MM.1S (cell line): ENCODE measurements around the gene P2RX5.

Experiments
- DNase-seq: peaks from one replicate; pipeline ENCODE4 v3.0.0-alpha.2; 2015
- H2AFZ ChIP-seq: fragments of 300-600 bp; sonication (generic); 2 replicates; pipeline ENCODE4 v1.6.0; 2016; ENCODE audit warnings: antibody characterized with exemption, low read length
- H3F3A ChIP-seq: fragments of 300-600 bp; sonication (generic); 2 replicates; pipeline ENCODE4 v1.6.1; 2016; ENCODE audit warnings: mild to moderate bottlenecking, antibody characterized with exemption, low read length, moderate library complexity, mixed read lengths; ENCODE audit not compliant: insufficient read depth
- H3K27ac ChIP-seq: fragments of 300-600 bp; sonication (generic); 2 replicates; pipeline ENCODE4 v1.5.1; 2016; ENCODE audit warnings: mild to moderate bottlenecking, low read length
- H3K27me3 ChIP-seq: fragments of 300-600 bp; sonication (generic); replicated peaks from 2 replicates; pipeline ENCODE4 v1.6.0; 2016; ENCODE audit warnings: low read length; ENCODE audit not compliant: insufficient read depth
- H3K36me3 ChIP-seq: fragments of 300-600 bp; sonication (generic); replicated peaks from 2 replicates; pipeline ENCODE4 v1.6.1; 2016; ENCODE audit warnings: mild to moderate bottlenecking, low read length, mixed read lengths; ENCODE audit not compliant: insufficient read depth
- H3K4me1 ChIP-seq: fragments of 300-600 bp; sonication (generic); 2 replicates; pipeline ENCODE4 v1.6.1; 2016; ENCODE audit warnings: low read length, mixed read lengths
- H3K4me2 ChIP-seq: fragments of 300-600 bp; sonication (generic); 2 replicates; pipeline ENCODE4 v1.6.0; 2016; ENCODE audit warnings: low read depth, low read length
- H3K4me3 ChIP-seq: fragments of 300-600 bp; sonication (generic); 2 replicates; pipeline ENCODE4 v1.5.1; 2016; ENCODE audit warnings: low read length, mixed read lengths
- H3K79me2 ChIP-seq: fragments of 300-600 bp; sonication (generic); 2 replicates; pipeline ENCODE4 v1.6.1; 2016; ENCODE audit warnings: mixed run types, low read length, mixed read lengths
- H3K9ac ChIP-seq: fragments of 300-600 bp; sonication (generic); 2 replicates; pipeline ENCODE4 v1.6.1; 2016; ENCODE audit warnings: low read length, mixed read lengths
- H3K9me2 ChIP-seq: fragments of 300-600 bp; sonication (generic); replicated peaks from 2 replicates; pipeline ENCODE4 v1.6.1; 2016; ENCODE audit warnings: mild to moderate bottlenecking, low read length, mixed read lengths; ENCODE audit not compliant: insufficient read depth
- H3K9me3 ChIP-seq: fragments of 300-600 bp; sonication (generic); replicated peaks from 2 replicates; pipeline ENCODE4 v1.6.1; 2016; ENCODE audit warnings: mild to moderate bottlenecking, low read length, mixed read lengths; ENCODE audit not compliant: insufficient read depth
- H4K20me1 ChIP-seq: fragments of 300-600 bp; sonication (generic); 2 replicates; pipeline ENCODE4 v1.6.1; 2016; ENCODE audit warnings: mild to moderate bottlenecking, low read length, moderate library complexity, mixed read lengths; ENCODE audit not compliant: insufficient read depth
- CTCF ChIP-seq: fragments of 300-600 bp; sonication (generic); IDR thresholded peaks from 2 replicates; pipeline ENCODE4 v1.5.1; 2016; ENCODE audit warnings: antibody characterized with exemption, low read length, mixed read lengths
- EZH2 ChIP-seq: fragments of 300-600 bp; sonication (generic); optimal IDR thresholded peaks from 2 replicates; pipeline ENCODE3; 2017; ENCODE audit warnings: low read depth, mild to moderate bottlenecking, antibody characterized with exemption, low read length, mixed read lengths
- EZH2phosphoT487 ChIP-seq: fragments of 300-600 bp; sonication (generic); IDR thresholded peaks from 2 replicates; pipeline ENCODE4 v1.6.1; 2018; ENCODE audit warnings: antibody characterized with exemption, low read length

Gene P2RX5

GRCh38 chr17:3667366-3668278, 28.3 kb downstream of the P2RX5 start:
- peak overlapping the region; percentile 64; the same call in 1 of the 2 replicates for H3K9ac ChIP-seq
- no peaks in the 10 kb centered on the region for H3F3A ChIP-seq
- H3K4me1 ChIP-seq, result peaks cover 3% of the 10 kb centered on the region; the same call in 1 of the 2 replicates
- no peaks in the 10 kb centered on the region for H3K36me3 ChIP-seq
- peak; percentile 5 for DNase-seq
- H3K79me2 ChIP-seq, result peaks cover 26% of the 10 kb centered on the region
- H3K4me2 ChIP-seq, result peak overlapping the region; percentile 96
- H4K20me1 ChIP-seq, result no peaks in the 10 kb centered on the region
- H3K27me3 ChIP-seq, result no peaks in the 10 kb centered on the region
- no peaks in the 10 kb centered on the region for H3K9me2 ChIP-seq
- no peak for TF ChIP-seq CTCF
- TF ChIP-seq EZH2phosphoT487, result no peak
- TF ChIP-seq EZH2, result no peak
- H3K27ac ChIP-seq, result peak overlapping the region; percentile 9; the same call in 1 of the 2 replicates
- peak overlapping the region; percentile 89 for H3K4me3 ChIP-seq
- H3K9me3 ChIP-seq, result no peaks in the 10 kb centered on the region
- H2AFZ ChIP-seq, result peak overlapping the region; percentile 94

- no peak overlapping the region for H3K9ac ChIP-seq
- no peaks in the 10 kb centered on the region for H3K9me2 ChIP-seq
- H3F3A ChIP-seq, result no peaks in the 10 kb centered on the region
- peak; percentile 1 for DNase-seq
- TF ChIP-seq EZH2, result no peak
- no peak for TF ChIP-seq EZH2phosphoT487
- no peak for TF ChIP-seq CTCF
- H3K79me2 ChIP-seq, result peaks cover 23% of the 10 kb centered on the region
- no peaks in the 10 kb centered on the region for H4K20me1 ChIP-seq
- peaks cover 3% of the 10 kb centered on the region; the same call in 1 of the 2 replicates for H3K4me1 ChIP-seq
- H3K4me2 ChIP-seq, result no peak overlapping the region
- no peak overlapping the region for H3K4me3 ChIP-seq
- H3K9me3 ChIP-seq, result no peaks in the 10 kb centered on the region
- H3K36me3 ChIP-seq, result no peaks in the 10 kb centered on the region
- H2AFZ ChIP-seq, result no peak overlapping the region
- no peak overlapping the region for H3K27ac ChIP-seq
- no peaks in the 10 kb centered on the region for H3K27me3 ChIP-seq
Observed at GRCh38 chr17:3666516-3666915, 29.4 kb downstream of the P2RX5 start.

GRCh38 chr17:3665834-3666233, 30.1 kb downstream of the P2RX5 start:
- TF ChIP-seq EZH2phosphoT487 (no peak), CTCF (no peak), EZH2 (no peak)
- Histone ChIP-seq H3K36me3 (no peaks in the 10 kb centered on the region), H3K27me3 (no peaks in the 10 kb centered on the region), H3K9me3 (no peaks in the 10 kb centered on the region), H3K4me1 (peaks cover 3% of the 10 kb centered on the region; the same call in 1 of the 2 replicates), H3F3A (no peaks in the 10 kb centered on the region), H3K79me2 (peaks cover 19% of the 10 kb centered on the region), H3K9me2 (no peaks in the 10 kb centered on the region), H3K4me2 (no peak overlapping the region), H3K9ac (no peak overlapping the region), H3K27ac (no peak overlapping the region), H3K4me3 (no peak overlapping the region), H2AFZ (no peak overlapping the region), H4K20me1 (no peaks in the 10 kb centered on the region)
- DNase-seq, result peak; percentile 3
